IMR-90 (cell line): ENCODE results near the gene PPFIA2. TPM values are rescaled to one million over a fixed set of nuclear protein-coding genes. Genes with fewer than 3 reads are reported as not detected.
A peak's percentile ranks its signal among the peaks of the same experiment; 100 is the strongest.

Experiments used
- ATAC-seq: fragments of 200-7000 bp; cut with Tn5 transposase; 2 replicates; pipeline ENCODE4 v1.9.1; 2020; ENCODE audit warnings: low read depth, mild to moderate bottlenecking, moderate library complexity
- BruUV-seq: library from RNA; stranded (reverse); fragments of 400-500 nt; replicated peaks from 2 replicates; lab custom pipeline; 2021; lab: Mats Ljungman, UMichigan
- CTCF ChIA-PET: fragments of 300-600 bp; formaldehyde crosslinking; extraction: SDS; loops from one replicate; lab custom pipeline; 2021; ENCODE audit warnings: antibody characterized with exemption; lab: Yijun Ruan, JAX
- POLR2A ChIA-PET: fragments of 300-600 bp; sonication (Branson Sonifier 250); formaldehyde crosslinking; loops from one replicate; lab custom pipeline; 2022; ENCODE audit warnings: antibody characterized with exemption; ENCODE audit not compliant: unreplicated experiment; lab: Charles Lee
- DNase-seq: peaks from one replicate; pipeline ENCODE4 v3.0.0; 2013
- H2AFZ ChIP-seq: replicated peaks from 2 replicates; pipeline ENCODE3; 2013; ENCODE audit warnings: low read length, mild to moderate bottlenecking; ENCODE audit not compliant: poor library complexity
- H2AK5ac ChIP-seq: 2 replicates; pipeline ENCODE4 v1.6.1; 2013; ENCODE audit warnings: low read depth, low read length, inconsistent platforms
- H2AK9ac ChIP-seq: replicated peaks from 2 replicates; pipeline ENCODE3; 2013; ENCODE audit warnings: mild to moderate bottlenecking, low read depth, low read length, moderate library complexity; ENCODE audit not compliant: poor library complexity
- H2BK120ac ChIP-seq: 2 replicates; pipeline ENCODE4 v1.6.1; 2013; ENCODE audit warnings: low read depth, low read length, inconsistent platforms
- H2BK15ac ChIP-seq: 3 replicates; pipeline ENCODE4 v1.6.1; 2013; ENCODE audit warnings: low read depth, low read length, inconsistent platforms
- H2BK20ac ChIP-seq: 2 replicates; pipeline ENCODE4 v1.6.1; 2013; ENCODE audit warnings: low read depth, mild to moderate bottlenecking, inconsistent platforms, low read length, moderate library complexity
- H2BK5ac ChIP-seq: 2 replicates; pipeline ENCODE4 v1.6.1; 2013; ENCODE audit warnings: mild to moderate bottlenecking, low read depth, low read length, inconsistent platforms; ENCODE audit not compliant: poor library complexity, severe bottlenecking
- H3K14ac ChIP-seq: replicated peaks from 2 replicates; pipeline ENCODE4 v1.6.1; 2013; ENCODE audit warnings: low read depth, low read length, inconsistent platforms
- H3K18ac ChIP-seq: 2 replicates; pipeline ENCODE4 v1.6.1; 2013; ENCODE audit warnings: low read depth, low read length, control low read depth
- H3K23ac ChIP-seq: 2 replicates; pipeline ENCODE4 v1.6.1; 2013; ENCODE audit warnings: low read depth, low read length, inconsistent platforms
- H3K27ac ChIP-seq: 2 replicates; pipeline ENCODE4 v1.5.1; 2013; ENCODE audit warnings: mild to moderate bottlenecking, control low read depth, low read length; ENCODE audit not compliant: insufficient read depth
- H3K27me3 ChIP-seq: 2 replicates; pipeline ENCODE4 v1.6.1; 2013; ENCODE audit warnings: low read length; ENCODE audit not compliant: control insufficient read depth, insufficient read depth
- H3K36me3 ChIP-seq: 2 replicates; pipeline ENCODE4 v1.6.1; 2013; ENCODE audit warnings: low read length, mixed read lengths; ENCODE audit not compliant: control insufficient read depth, insufficient read depth
- H3K4ac ChIP-seq: 2 replicates; pipeline ENCODE4 v1.6.1; 2013; ENCODE audit warnings: low read depth, low read length, inconsistent platforms
- H3K4me1 ChIP-seq: 2 replicates; pipeline ENCODE4 v1.6.1; 2013; ENCODE audit warnings: low read length, mixed read lengths; ENCODE audit not compliant: control insufficient read depth, insufficient read depth
- H3K4me2 ChIP-seq: 2 replicates; pipeline ENCODE4 v1.6.1; 2013; ENCODE audit warnings: low read depth, mild to moderate bottlenecking, control low read depth, low read length, moderate library complexity
- H3K4me3 ChIP-seq: 2 replicates; pipeline ENCODE4 v1.5.1; 2013; ENCODE audit warnings: low read depth, mild to moderate bottlenecking, control low read depth, low read length, moderate library complexity; ENCODE audit not compliant: insufficient read depth
- H3K56ac ChIP-seq: 2 replicates; pipeline ENCODE4 v1.6.1; 2013; ENCODE audit warnings: low read length, inconsistent platforms; ENCODE audit not compliant: insufficient read depth; ENCODE audit errors: extremely low read depth
- H3K79me1 ChIP-seq, 2 experiments: 2 replicates each; pipeline ENCODE4 v1.6.1; 2013; ENCODE audit warnings: low read length in 2 of 2, inconsistent platforms in 1 of 2, low read depth in 1 of 2
- H3K9ac ChIP-seq: 2 replicates; pipeline ENCODE4 v1.6.1; 2013; ENCODE audit warnings: low read depth, low read length, control low read depth
- H3K9me1 ChIP-seq: 2 replicates; pipeline ENCODE4 v1.6.1; 2013; ENCODE audit warnings: low read length, inconsistent platforms; ENCODE audit not compliant: insufficient read depth
- H3K9me3 ChIP-seq: 2 replicates; pipeline ENCODE4 v1.6.1; 2013; ENCODE audit warnings: low read length; ENCODE audit not compliant: control insufficient read depth, insufficient read depth
- H4K20me1 ChIP-seq: 2 replicates; pipeline ENCODE4 v1.6.1; 2013; ENCODE audit warnings: low read length, inconsistent platforms; ENCODE audit not compliant: insufficient read depth
- H4K5ac ChIP-seq: 2 replicates; pipeline ENCODE4 v1.6.1; 2013; ENCODE audit warnings: mild to moderate bottlenecking, low read depth, low read length, control low read depth
- H4K8ac ChIP-seq, 2 experiments: 2 replicates each; pipeline ENCODE4 v1.6.1; 2013; ENCODE audit warnings: low read depth in 2 of 2, low read length in 2 of 2, control low read depth in 1 of 2, inconsistent platforms in 1 of 2
- H4K91ac ChIP-seq: 2 replicates; pipeline ENCODE4 v1.6.1; 2013; ENCODE audit warnings: low read depth, low read length, inconsistent platforms; ENCODE audit not compliant: insufficient read depth
- BHLHE40 ChIP-seq: fragments of 150-350 bp; IDR thresholded peaks from 2 replicates; pipeline ENCODE4 v1.6.1; 2016; ENCODE audit warnings: mild to moderate bottlenecking, low read depth, low read length
- CEBPB ChIP-seq: IDR thresholded peaks from 2 replicates; pipeline ENCODE4 v1.6.1; 2012; ENCODE audit warnings: low read depth, low read length, improper control_type of control experiment
- CHD1 ChIP-seq: IDR thresholded peaks from 2 replicates; pipeline ENCODE4 v1.6.1; 2012; ENCODE audit warnings: low read depth, low read length, improper control_type of control experiment
- CTCF ChIP-seq: conservative IDR thresholded peaks from 2 replicates; pipeline ENCODE4 v1.5.1; 2012; ENCODE audit warnings: mild to moderate bottlenecking, low read depth, low read length, improper control_type of control experiment
- ELK1 ChIP-seq: fragments of 150-350 bp; IDR thresholded peaks from 2 replicates; pipeline ENCODE4 v1.6.1; 2016; ENCODE audit warnings: low read depth, mild to moderate bottlenecking, low read length, moderate library complexity, borderline replicate concordance
- MAFK ChIP-seq: IDR thresholded peaks from 2 replicates; pipeline ENCODE4 v1.6.1; 2012; ENCODE audit warnings: low read depth, low read length, improper control_type of control experiment
- MAZ ChIP-seq: IDR thresholded peaks from 2 replicates; pipeline ENCODE4 v1.6.1; 2012; ENCODE audit warnings: low read depth, mild to moderate bottlenecking, low read length, improper control_type of control experiment, moderate library complexity, borderline replicate concordance
- MXI1 ChIP-seq: IDR thresholded peaks from 2 replicates; pipeline ENCODE4 v1.6.1; 2012; ENCODE audit warnings: low read depth, mild to moderate bottlenecking, low read length, moderate library complexity, borderline replicate concordance
- NFE2L2 ChIP-seq: fragments of 150-350 bp; IDR thresholded peaks from 2 replicates; pipeline ENCODE4 v1.6.1; 2016; ENCODE audit warnings: low read depth, mild to moderate bottlenecking, low read length
- POLR2A ChIP-seq: IDR thresholded peaks from 2 replicates; pipeline ENCODE4 v1.6.1; 2012; ENCODE audit warnings: mild to moderate bottlenecking, low read depth, low read length
- RAD21 ChIP-seq: IDR thresholded peaks from 2 replicates; pipeline ENCODE4 v1.6.1; 2012; ENCODE audit warnings: low read length, improper control_type of control experiment
- RCOR1 ChIP-seq: IDR thresholded peaks from 2 replicates; pipeline ENCODE4 v1.6.1; 2012; ENCODE audit warnings: mild to moderate bottlenecking, low read length, improper control_type of control experiment; ENCODE audit not compliant: insufficient replicate concordance
- RFX5 ChIP-seq: IDR thresholded peaks from 2 replicates; pipeline ENCODE4 v1.8.0; 2012; ENCODE audit warnings: low read depth, mild to moderate bottlenecking, low read length, moderate library complexity
- SMC3 ChIP-seq: fragments of 150-350 bp; IDR thresholded peaks from 2 replicates; pipeline ENCODE4 v1.6.1; 2016; ENCODE audit warnings: low read depth, mild to moderate bottlenecking, antibody characterized with exemption, low read length, moderate library complexity
- USF2 ChIP-seq: fragments of 150-350 bp; IDR thresholded peaks from 2 replicates; pipeline ENCODE4 v1.6.1; 2017; ENCODE audit warnings: mild to moderate bottlenecking, antibody characterized with exemption, low read length, low read depth
- WGBS, 2 experiments: methylation state at CpG; one replicate each; pipeline versions ENCODE4 v1.1.5 to v1.1.7; 2013; ENCODE audit warnings: missing lambda C conversion rate in 2 of 2; ENCODE audit not compliant: insufficient read length in 1 of 2; ENCODE audit errors: extremely low coverage in 2 of 2; 5-methylcytosine and 5-hydroxymethylcytosine counted together
- dilution Hi-C: fragments of 300-500 bp; cut with HindIII; formaldehyde crosslinking; loops from one replicate; pipeline ENCODE4 v1.14.3; 2018; ENCODE audit warnings: low sequenced_read_pairs; ENCODE audit not compliant: unreplicated experiment
- in situ Hi-C: fragments of 300-500 bp; cut with MboI; formaldehyde crosslinking; loops from 3 replicates; pipeline ENCODE4 v1.14.3; 2019; ENCODE audit warnings: low sequenced_read_pairs, inconsistent platforms, mixed read lengths
- intact Hi-C: fragments of 100-400 bp; cut with micrococcal nuclease; formaldehyde crosslinking; loops from 2 replicates; pipeline ENCODE4 v1.10.0; 2022
- polyA plus RNA-seq, 3 experiments: library from polyadenylated mRNA; depleted of rRNA; stranded (reverse); fragments of >200 nt; gene quantifications; 2 replicates each; pipeline ENCODE4 v1.2.3, GENCODE V29; 2012; ENCODE audit warnings: low replicate concordance in 1 of 3
- total RNA-seq: library from RNA; depleted of rRNA; stranded (reverse); fragments of >200 nt; gene quantifications from 2 replicates; pipeline ENCODE4 v1.2.3, GENCODE V29; 2012

The PPFIA2 gene
- total and polyA plus RNA-seq, 2 of the 4 experiments (the other 2 are of a cell fraction), result 0.29 to 1.3 TPM

- ATAC-seq (no peak), DNase-seq (peak; percentile 4)
- in situ Hi-C loops, result no loop called here
- H3K79me1 ChIP-seq, result no peaks in the 10 kb centered on the region
- H3K27ac ChIP-seq, result no peak overlapping the region
- no peaks in the 10 kb centered on the region for H3K27me3 ChIP-seq
- CTCF ChIA-PET, result no interaction called here
- no peak overlapping the region for H4K8ac ChIP-seq
- H3K4me1 ChIP-seq, result no peaks in the 10 kb centered on the region
- H3K4me3 ChIP-seq, result no peak overlapping the region
- no peak overlapping the region for H3K4me2 ChIP-seq
- H3K9me3 ChIP-seq, result no peaks in the 10 kb centered on the region
- no peak overlapping the region for H2AK9ac ChIP-seq
- no peak overlapping the region for H3K23ac ChIP-seq
- H3K14ac ChIP-seq, result no peak overlapping the region
- no peak overlapping the region for H4K5ac ChIP-seq
- H4K91ac ChIP-seq, result no peak overlapping the region
- no peak overlapping the region for H2AFZ ChIP-seq
- intact Hi-C loops, result no loop called here
- H4K20me1 ChIP-seq, result no peaks in the 10 kb centered on the region
- H3K18ac ChIP-seq, result no peak overlapping the region
- H2BK5ac ChIP-seq, result no peak overlapping the region
- H2AK5ac ChIP-seq, result no peak overlapping the region
- TF ChIP-seq NFE2L2 (no peak), CEBPB (no peak), RAD21 (no peak), CTCF (no peak), ELK1 (no peak), CHD1 (no peak), BHLHE40 (no peak), MAZ (no peak), RFX5 (no peak), RCOR1 (no peak), MAFK (no peak), MXI1 (no peak), USF2 (no peak), POLR2A (no peak), SMC3 (no peak)
- no peak overlapping the region for H3K56ac ChIP-seq
- POLR2A ChIA-PET, result no interaction called here
- no TSS peak for BruUV-seq
- no peak overlapping the region for H2BK20ac ChIP-seq
- no peaks in the 10 kb centered on the region for H3K36me3 ChIP-seq
- no peaks in the 10 kb centered on the region for H3K9me1 ChIP-seq
- no peak overlapping the region for H2BK120ac ChIP-seq
- no CpG with 5 or more reads among the region's 3 CpGs for WGBS, 2 experiments
- dilution Hi-C loops, result no loop called here
- no peak overlapping the region for H3K4ac ChIP-seq
- H3K9ac ChIP-seq, result no peak overlapping the region
- no peak overlapping the region for H2BK15ac ChIP-seq
These were observed 475.0 kb downstream of the PPFIA2 start for GRCh38 chr12:81284137-81284536.
